Common myeloid progenitor, CD34-positive (primary cell): Measurements from ENCODE around the gene GPR37.

Experiments
- CTCF ChIA-PET: fragments of 350-600 bp; sonication (Branson Sonifier 250); formaldehyde crosslinking; loops from one replicate; lab custom pipeline; 2021; ENCODE audit warnings: antibody characterized with exemption; lab: Charles Lee
- POLR2A ChIA-PET: fragments of 350-600 bp; sonication (Branson Sonifier 250); formaldehyde crosslinking; loops from one replicate; lab custom pipeline; 2021; ENCODE audit warnings: antibody characterized with exemption; lab: Charles Lee
- DNase-seq, 3 donors: peaks; one replicate each; pipeline versions ENCODE4 v3.0.0 to v3.0.0-alpha.2; 2013
- H3K27ac ChIP-seq, 2 experiments: 1 replicate in 1 of 2; 2 replicates in 1 of 2; pipeline ENCODE4 v1.7.0; 2013; ENCODE audit warnings: inconsistent platforms in 2 of 2, low read length in 2 of 2, mild to moderate bottlenecking in 2 of 2, low read depth in 1 of 2, moderate library complexity in 1 of 2; ENCODE audit not compliant: severe bottlenecking in 2 of 2, insufficient read depth in 1 of 2, poor library complexity in 1 of 2
- H3K27me3 ChIP-seq, 5 experiments: replicated peaks in 2 of 5; 1 replicate in 3 of 5; 2 replicates in 2 of 5; pipeline versions ENCODE4 v1.6.1 to v1.7.0; 2013; ENCODE audit warnings: low read length in 4 of 5, mild to moderate bottlenecking in 2 of 5, moderate library complexity in 2 of 5, inconsistent platforms in 1 of 5; ENCODE audit not compliant: insufficient read depth in 5 of 5, control insufficient read depth in 4 of 5
- H3K36me3 ChIP-seq, 4 experiments: 1 replicate in 2 of 4; 2 replicates in 2 of 4; pipeline versions ENCODE4 v1.6.1 to v1.7.0; 2013; ENCODE audit warnings: low read length in 3 of 4, control low read depth in 1 of 4, mild to moderate bottlenecking in 1 of 4; ENCODE audit not compliant: control insufficient read depth in 4 of 4, insufficient read depth in 4 of 4
- H3K4me1 ChIP-seq, 4 experiments: 1 replicate in 3 of 4; 2 replicates in 1 of 4; pipeline versions ENCODE4 v1.6.1 to v1.7.1; 2013; ENCODE audit warnings: low read length in 3 of 4, mild to moderate bottlenecking in 3 of 4, control low read depth in 1 of 4, inconsistent platforms in 1 of 4, moderate library complexity in 1 of 4; ENCODE audit not compliant: control insufficient read depth in 4 of 4, insufficient read depth in 4 of 4; ENCODE audit errors: control extremely low read depth in 1 of 4
- H3K4me3 ChIP-seq, 7 experiments: 1 replicate in 4 of 7; 2 replicates in 3 of 7; pipeline versions ENCODE4 v1.5.1 to v1.7.0; 2013; ENCODE audit warnings: mild to moderate bottlenecking in 7 of 7, low read length in 6 of 7, moderate library complexity in 6 of 7, inconsistent platforms in 2 of 7, low read depth in 2 of 7, control low read depth in 1 of 7; ENCODE audit not compliant: insufficient read depth in 4 of 7, control insufficient read depth in 1 of 7; ENCODE audit errors: extremely low read depth in 1 of 7
- H3K9me3 ChIP-seq, 5 experiments: 1 replicate in 4 of 5; 2 replicates in 1 of 5; pipeline versions ENCODE4 v1.6.1 to v1.7.1; 2013; ENCODE audit warnings: low read length in 4 of 5, mild to moderate bottlenecking in 2 of 5, inconsistent platforms in 1 of 5, low read depth in 1 of 5, moderate library complexity in 1 of 5; ENCODE audit not compliant: control insufficient read depth in 4 of 5, insufficient read depth in 2 of 5; ENCODE audit errors: control extremely low read depth in 1 of 5
- WGBS: methylation state at CpG from one replicate; pipeline ENCODE4 v1.1.5; 2013; ENCODE audit not compliant: insufficient coverage; 5-methylcytosine and 5-hydroxymethylcytosine counted together

Gene GPR37

GRCh38 chr7:124801330-124801895 lies 35.8 kb upstream of the GPR37 start:
- no CpG with 5 or more reads among the region's 1 CpG for WGBS
- H3K4me1 ChIP-seq: no peaks in the 10 kb centered on the region
- no peaks in the 10 kb centered on the region for H3K9me3 ChIP-seq
- CTCF ChIA-PET: no interaction called here
- no peak overlapping the region for H3K4me3 ChIP-seq
- no peak for DNase-seq
- no peaks in the 10 kb centered on the region for H3K27me3 ChIP-seq
- H3K27ac ChIP-seq: no peak overlapping the region
- POLR2A ChIA-PET: no interaction called here
- H3K36me3 ChIP-seq: no peaks in the 10 kb centered on the region

GRCh38 chr7:124800386-124800785 lies 34.8 kb upstream of the GPR37 start:
- Histone ChIP-seq H3K27ac (no peak overlapping the region), H3K4me3 (no peak overlapping the region), H3K36me3 (no peaks in the 10 kb centered on the region), H3K4me1 (no peaks in the 10 kb centered on the region), H3K9me3 (peaks cover 0 to 4% (median 0%) of the 10 kb centered on the region in 5 experiments), H3K27me3 (no peaks in the 10 kb centered on the region)
- DNase-seq: no peak
- 94% methylated on average over 2 of the region's 2 CpGs for WGBS
- ChIA-PET POLR2A (no interaction called here), CTCF (no interaction called here)

DNA sequence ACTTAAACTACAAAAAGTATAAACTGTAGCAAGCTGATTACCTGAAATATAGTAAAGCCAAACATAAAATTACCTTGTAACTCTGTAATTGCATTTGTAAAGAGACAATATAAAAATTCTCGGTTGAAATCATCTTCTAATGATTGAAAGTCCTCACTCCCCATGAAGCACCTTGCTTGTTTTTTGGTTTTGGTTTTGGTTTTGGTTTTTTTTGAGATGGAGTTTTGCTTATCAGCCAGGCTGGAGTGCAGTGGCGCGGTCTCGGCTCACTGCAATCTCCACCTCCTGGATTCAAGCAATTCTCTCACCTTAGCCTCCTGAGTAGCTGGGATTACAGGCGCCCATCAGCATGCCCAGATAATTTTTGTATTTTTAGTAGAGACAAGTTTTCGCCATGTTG lies 33.9 kb upstream of the GPR37 start:
- no peaks in the 10 kb centered on the region for H3K27me3 ChIP-seq
- H3K9me3 ChIP-seq: peaks cover 0 to 4% (median 0%) of the 10 kb centered on the region in 5 experiments
- no peaks in the 10 kb centered on the region for H3K36me3 ChIP-seq
- no peaks in the 10 kb centered on the region for H3K4me1 ChIP-seq
- no peak for DNase-seq
- POLR2A ChIA-PET: no interaction called here
- no peak overlapping the region for H3K4me3 ChIP-seq
- WGBS: 100% methylated on average over 2 of the region's 6 CpGs
- H3K27ac ChIP-seq: no peak overlapping the region
- CTCF ChIA-PET: no interaction called here

DNA sequence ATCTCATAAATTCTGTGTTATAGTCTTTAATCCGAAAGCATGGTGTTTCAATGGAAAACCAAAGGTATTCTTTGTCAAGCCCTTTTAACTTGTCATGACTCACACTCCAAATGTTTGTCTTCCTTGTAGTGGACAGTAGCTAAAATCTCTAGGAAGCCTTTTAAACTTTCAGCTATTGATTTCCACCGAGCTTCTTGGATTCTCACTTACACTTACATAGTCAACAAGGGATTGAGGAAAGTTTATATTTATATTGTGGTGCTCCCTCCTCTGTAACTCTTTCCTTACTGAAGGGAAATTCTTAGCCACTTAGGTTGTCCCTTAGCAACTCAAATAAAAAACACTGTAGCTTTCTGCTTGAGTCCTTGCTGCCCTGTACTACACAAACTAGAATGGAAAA lies 31.2 kb upstream of the GPR37 start:
- ChIA-PET CTCF (no interaction called here), POLR2A (no interaction called here)
- peaks cover 0 to 4% (median 0%) of the 10 kb centered on the region in 5 experiments for H3K9me3 ChIP-seq
- H3K27me3 ChIP-seq: no peaks in the 10 kb centered on the region
- no peak overlapping the region for H3K4me3 ChIP-seq
- H3K27ac ChIP-seq: no peak overlapping the region
- no peaks in the 10 kb centered on the region for H3K4me1 ChIP-seq
- no peaks in the 10 kb centered on the region for H3K36me3 ChIP-seq
- WGBS: 100% methylated on average over 1 of the region's 2 CpGs
- no peak for DNase-seq

DNA sequence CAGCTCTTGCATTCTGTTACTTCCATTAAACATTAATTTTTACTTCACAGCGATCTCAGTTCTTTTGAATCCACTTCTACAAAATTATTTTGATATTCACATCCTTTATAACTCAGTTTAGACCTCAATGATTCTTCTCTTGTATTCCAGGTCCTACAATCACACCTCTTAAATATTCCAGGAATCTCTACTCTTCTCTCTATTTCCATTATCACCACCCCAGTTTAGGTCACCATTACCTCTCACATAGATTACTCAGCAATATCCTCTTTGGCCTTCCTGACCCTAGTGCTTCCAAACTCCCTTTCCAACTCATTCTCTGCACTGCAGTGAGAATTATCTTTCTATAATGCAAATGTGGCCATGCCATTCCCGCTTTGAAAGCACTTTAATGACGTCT lies 27.1 kb upstream of the GPR37 start:
- H3K4me1 ChIP-seq: no peaks in the 10 kb centered on the region
- H3K27ac ChIP-seq: no peak overlapping the region
- DNase-seq: no peak
- H3K36me3 ChIP-seq: no peaks in the 10 kb centered on the region
- WGBS: 94% methylated on average over 3 of the region's 3 CpGs
- peaks cover 0 to 6% (median 3%) of the 10 kb centered on the region in 5 experiments for H3K27me3 ChIP-seq
- POLR2A ChIA-PET: no interaction called here
- CTCF ChIA-PET: no interaction called here
- no peak overlapping the region for H3K4me3 ChIP-seq
- peaks cover 0 to 4% (median 0%) of the 10 kb centered on the region in 5 experiments for H3K9me3 ChIP-seq

- peaks cover 0 to 6% (median 3%) of the 10 kb centered on the region in 5 experiments for H3K27me3 ChIP-seq
- CTCF ChIA-PET: interaction anchor here (1.2 kb wide), 1 partner anchor 12 kb away, joined by 3 read pairs; no protein-coding TSS in a partner anchor
These were observed 26.4 kb upstream of the GPR37 start for GRCh38 chr7:124792002-124792401.

DNA sequence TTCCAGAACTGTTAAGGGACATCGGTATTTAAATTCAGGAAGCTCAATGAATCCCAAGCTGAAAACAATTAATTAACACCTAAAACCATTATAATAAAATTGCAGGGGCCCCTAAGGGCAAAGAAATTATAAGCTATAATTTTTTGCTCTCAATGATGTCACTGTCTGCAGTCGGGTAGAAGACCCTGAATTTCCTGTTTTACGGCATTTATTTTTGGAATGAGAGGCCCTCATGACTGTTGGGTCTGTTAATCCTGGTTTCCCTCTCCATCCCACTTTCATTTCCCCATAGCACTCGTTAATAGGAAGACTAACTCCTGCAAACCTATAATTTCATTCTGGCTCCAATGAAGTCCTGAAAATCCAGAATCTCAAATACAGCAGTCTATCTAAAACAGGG lies 25.8 kb upstream of the GPR37 start:
- WGBS: 75% methylated on average over 1 of the region's 4 CpGs
- no peaks in the 10 kb centered on the region for H3K4me1 ChIP-seq
- H3K9me3 ChIP-seq: peaks cover 0 to 4% (median 0%) of the 10 kb centered on the region in 5 experiments
- no peaks in the 10 kb centered on the region for H3K36me3 ChIP-seq
- H3K27ac ChIP-seq: no peak overlapping the region
- peaks cover 0 to 9% (median 3%) of the 10 kb centered on the region in 5 experiments for H3K27me3 ChIP-seq
- H3K4me3 ChIP-seq: no peak overlapping the region
- no peak for DNase-seq
- POLR2A ChIA-PET: interaction anchor here (0.7 kb wide), 1 partner anchor 134 kb away, joined by 3 read pairs; no protein-coding TSS in a partner anchor
- CTCF ChIA-PET: interaction anchor here (1.2 kb wide), 1 partner anchor 11 kb away, joined by 3 read pairs; no protein-coding TSS in a partner anchor

More at GRCh38 chr7:124792002-124792401, 26.4 kb upstream of the GPR37 start:
- Histone ChIP-seq H3K4me1 (no peaks in the 10 kb centered on the region), H3K36me3 (no peaks in the 10 kb centered on the region), H3K9me3 (peaks cover 0 to 4% (median 0%) of the 10 kb centered on the region in 5 experiments), H3K27ac (no peak overlapping the region), H3K4me3 (no peak overlapping the region)
- POLR2A ChIA-PET: interaction anchor here (0.7 kb wide), 1 partner anchor 133 kb away, joined by 3 read pairs; no protein-coding TSS in a partner anchor
- no peak for DNase-seq
